ENCODE results near the gene SPHK1.

DNA sequence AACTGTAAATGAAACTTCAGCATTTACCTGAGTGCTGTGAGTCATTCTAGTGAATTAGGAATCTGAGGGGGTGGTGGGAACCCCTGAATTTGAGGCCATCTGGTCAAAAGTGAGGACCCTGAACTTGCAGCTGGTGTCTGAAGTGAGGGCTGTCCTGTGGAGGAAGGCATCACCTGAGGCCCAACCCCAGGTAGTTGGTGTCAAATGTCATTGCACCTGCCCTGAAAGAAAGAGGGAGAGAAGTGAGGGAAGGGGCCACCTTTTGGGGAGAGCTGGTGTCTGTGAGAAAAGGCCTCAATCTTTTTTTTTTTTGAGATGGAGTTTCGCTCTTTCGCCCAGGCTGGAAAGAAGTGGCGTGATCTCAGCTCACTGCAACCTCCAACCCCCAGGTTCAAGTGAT is 18.2 kb upstream of the SPHK1 start:
- TF ChIP-seq, protein P1, sequence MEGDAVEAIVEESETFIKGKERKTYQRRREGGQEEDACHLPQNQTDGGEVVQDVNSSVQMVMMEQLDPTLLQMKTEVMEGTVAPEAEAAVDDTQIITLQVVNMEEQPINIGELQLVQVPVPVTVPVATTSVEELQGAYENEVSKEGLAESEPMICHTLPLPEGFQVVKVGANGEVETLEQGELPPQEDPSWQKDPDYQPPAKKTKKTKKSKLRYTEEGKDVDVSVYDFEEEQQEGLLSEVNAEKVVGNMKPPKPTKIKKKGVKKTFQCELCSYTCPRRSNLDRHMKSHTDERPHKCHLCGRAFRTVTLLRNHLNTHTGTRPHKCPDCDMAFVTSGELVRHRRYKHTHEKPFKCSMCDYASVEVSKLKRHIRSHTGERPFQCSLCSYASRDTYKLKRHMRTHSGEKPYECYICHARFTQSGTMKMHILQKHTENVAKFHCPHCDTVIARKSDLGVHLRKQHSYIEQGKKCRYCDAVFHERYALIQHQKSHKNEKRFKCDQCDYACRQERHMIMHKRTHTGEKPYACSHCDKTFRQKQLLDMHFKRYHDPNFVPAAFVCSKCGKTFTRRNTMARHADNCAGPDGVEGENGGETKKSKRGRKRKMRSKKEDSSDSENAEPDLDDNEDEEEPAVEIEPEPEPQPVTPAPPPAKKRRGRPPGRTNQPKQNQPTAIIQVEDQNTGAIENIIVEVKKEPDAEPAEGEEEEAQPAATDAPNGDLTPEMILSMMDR (conservative IDR thresholded peaks at IDR 0.05; ENCODE audit: low read length): no peak
- no peak for TF ChIP-seq EZH2phosphoT487 (IDR thresholded peaks at IDR 0.05; ENCODE audit: borderline replicate concordance)
